CD14-positive monocyte (primary cell): Measurements from ENCODE around the gene NARF. TPM values are rescaled to one million over a fixed set of nuclear protein-coding genes. Genes with fewer than 3 reads are reported as not detected.

Experiments used
- DNase-seq, 3 donors: peaks; one replicate each; pipeline ENCODE4 v3.0.0-alpha.2; 2011 to 2022
- H2AFZ ChIP-seq: 2 replicates; pipeline ENCODE4 v1.6.0; 2012; ENCODE audit warnings: mild to moderate bottlenecking, low read depth, low read length, inconsistent platforms; ENCODE audit not compliant: insufficient read depth, poor library complexity, severe bottlenecking
- H3K27ac ChIP-seq, 2 donors: 1 replicate in 1 of 2; 2 replicates in 1 of 2; pipeline ENCODE4 v1.5.1; 2012 to 2013; ENCODE audit warnings: low read length in 2 of 2, control low read depth in 1 of 2, inconsistent platforms in 1 of 2, low read depth in 1 of 2, mild to moderate bottlenecking in 1 of 2
- H3K27me3 ChIP-seq, 2 donors: one replicate each; pipeline versions ENCODE4 v1.6.0 to v1.6.1; 2011 to 2013; ENCODE audit warnings: low read length in 2 of 2; ENCODE audit not compliant: control insufficient read depth in 2 of 2, insufficient read depth in 2 of 2
- H3K36me3 ChIP-seq, 2 donors: replicated peaks in 1 of 2; 1 replicate in 1 of 2; 2 replicates in 1 of 2; pipeline versions ENCODE4 v1.5.1 to v1.6.1; 2012 to 2013; ENCODE audit warnings: low read length in 2 of 2, control low read depth in 1 of 2, inconsistent platforms in 1 of 2, mild to moderate bottlenecking in 1 of 2; ENCODE audit not compliant: insufficient read depth in 2 of 2, control insufficient read depth in 1 of 2
- H3K4me1 ChIP-seq, 2 donors: 1 replicate in 1 of 2; 2 replicates in 1 of 2; pipeline versions ENCODE4 v1.5.1 to v1.6.1; 2012 to 2013; ENCODE audit warnings: low read length in 2 of 2, control low read depth in 1 of 2, inconsistent platforms in 1 of 2, mild to moderate bottlenecking in 1 of 2, moderate library complexity in 1 of 2; ENCODE audit not compliant: insufficient read depth in 2 of 2, control insufficient read depth in 1 of 2
- H3K4me2 ChIP-seq: replicated peaks from 2 replicates; pipeline ENCODE3; 2012; ENCODE audit warnings: low read length, moderate library complexity, mild to moderate bottlenecking; ENCODE audit not compliant: poor library complexity, severe bottlenecking; ENCODE audit errors: extremely low read depth
- H3K4me3 ChIP-seq, 3 experiments: fragments of 200-600 bp in 1 of 3; sonication (generic) in 1 of 3; replicated peaks in 1 of 3; 1 replicate in 2 of 3; 2 replicates in 1 of 3; pipeline ENCODE4 v1.5.1; 2011 to 2013; ENCODE audit warnings: low read length in 3 of 3, mild to moderate bottlenecking in 3 of 3, control low read depth in 2 of 3, low read depth in 2 of 3, inconsistent platforms in 1 of 3, moderate library complexity in 1 of 3
- H3K79me2 ChIP-seq: 2 replicates; pipeline ENCODE4 v1.6.0; 2012; ENCODE audit warnings: mild to moderate bottlenecking, control low read depth, inconsistent platforms, low read length, moderate library complexity; ENCODE audit not compliant: insufficient read depth
- H3K9ac ChIP-seq: 2 replicates; pipeline ENCODE4 v1.6.0; 2017; ENCODE audit warnings: low read length, mild to moderate bottlenecking; ENCODE audit not compliant: insufficient read depth, poor library complexity, severe bottlenecking
- H3K9me3 ChIP-seq, 2 donors: replicated peaks in 1 of 2; 1 replicate in 1 of 2; 2 replicates in 1 of 2; pipeline versions ENCODE4 v1.5.1 to v1.6.1; 2012 to 2013; ENCODE audit warnings: low read length in 2 of 2, control low read depth in 1 of 2; ENCODE audit not compliant: control insufficient read depth in 1 of 2, insufficient read depth in 1 of 2
- H4K20me1 ChIP-seq: 2 replicates; pipeline ENCODE4 v1.6.0; 2012; ENCODE audit warnings: mild to moderate bottlenecking, low read length, control low read depth, moderate library complexity; ENCODE audit not compliant: insufficient read depth
- H3K27ac Mint-ChIP-seq, 7 donors: one replicate each; pipeline ENCODE4 v1.8.0; 2020; ENCODE audit warnings: mild to moderate bottlenecking in 7 of 7, mixed read lengths in 7 of 7, moderate library complexity in 6 of 7, inconsistent platforms in 2 of 7
- H3K27me3 Mint-ChIP-seq, 3 donors: one replicate each; pipeline ENCODE4 v1.8.0; 2021 to 2022; ENCODE audit warnings: low read depth in 3 of 3, mild to moderate bottlenecking in 3 of 3, mixed read lengths in 3 of 3, moderate library complexity in 3 of 3, inconsistent platforms in 1 of 3
- H3K36me3 Mint-ChIP-seq, 2 donors: one replicate each; pipeline ENCODE4 v1.8.0; 2020; ENCODE audit warnings: mixed read lengths in 2 of 2, inconsistent platforms in 1 of 2, mild to moderate bottlenecking in 1 of 2
- H3K4me1 Mint-ChIP-seq: one replicate; pipeline ENCODE4 v1.8.0; 2020; ENCODE audit warnings: mild to moderate bottlenecking, mixed read lengths
- H3K4me3 Mint-ChIP-seq, 2 donors: one replicate each; pipeline ENCODE4 v1.8.0; 2020; ENCODE audit warnings: mild to moderate bottlenecking in 2 of 2, mixed read lengths in 2 of 2, moderate library complexity in 1 of 2
- H3K9me3 Mint-ChIP-seq, 7 donors: one replicate each; pipeline ENCODE4 v1.8.0; 2020 to 2022; ENCODE audit warnings: mixed read lengths in 7 of 7, mild to moderate bottlenecking in 6 of 7, moderate library complexity in 6 of 7, inconsistent platforms in 2 of 7
- WGBS: methylation state at CpG from one replicate; pipeline ENCODE4 v1.1.5; 2013; ENCODE audit warnings: missing lambda C conversion rate; ENCODE audit not compliant: insufficient coverage; 5-methylcytosine and 5-hydroxymethylcytosine counted together
- intact Hi-C, 2 donors: fragments of 100-400 bp; cut with micrococcal nuclease; formaldehyde crosslinking; loops; one replicate each; pipeline versions ENCODE4 v1.15.0 to v1.15.1; 2023
- polyA plus RNA-seq, 3 donors: library from polyadenylated mRNA; depleted of rRNA in 1 of 3; unstranded in 2 of 3; stranded (reverse) in 1 of 3; fragments of 300-500 nt in 2 of 3; fragments of >200 nt in 1 of 3; fragmentation: Illumina TruSeq in 2 of 3; gene quantifications; 1 replicate in 2 of 3; 2 replicates in 1 of 3; pipeline ENCODE4 v1.2.3, GENCODE V29; 2012 to 2021
- TF ChIP-seq, protein P1 (sequence below): fragments of 200-600 bp; IDR thresholded peaks from one replicate; pipeline ENCODE4 v1.8.0; 2022; ENCODE audit warnings: antibody characterized with exemption, mild to moderate bottlenecking

NARF gene
- polyA plus RNA-seq, 3 donors, result 91.2 to 101 (median 100) TPM

DNA sequence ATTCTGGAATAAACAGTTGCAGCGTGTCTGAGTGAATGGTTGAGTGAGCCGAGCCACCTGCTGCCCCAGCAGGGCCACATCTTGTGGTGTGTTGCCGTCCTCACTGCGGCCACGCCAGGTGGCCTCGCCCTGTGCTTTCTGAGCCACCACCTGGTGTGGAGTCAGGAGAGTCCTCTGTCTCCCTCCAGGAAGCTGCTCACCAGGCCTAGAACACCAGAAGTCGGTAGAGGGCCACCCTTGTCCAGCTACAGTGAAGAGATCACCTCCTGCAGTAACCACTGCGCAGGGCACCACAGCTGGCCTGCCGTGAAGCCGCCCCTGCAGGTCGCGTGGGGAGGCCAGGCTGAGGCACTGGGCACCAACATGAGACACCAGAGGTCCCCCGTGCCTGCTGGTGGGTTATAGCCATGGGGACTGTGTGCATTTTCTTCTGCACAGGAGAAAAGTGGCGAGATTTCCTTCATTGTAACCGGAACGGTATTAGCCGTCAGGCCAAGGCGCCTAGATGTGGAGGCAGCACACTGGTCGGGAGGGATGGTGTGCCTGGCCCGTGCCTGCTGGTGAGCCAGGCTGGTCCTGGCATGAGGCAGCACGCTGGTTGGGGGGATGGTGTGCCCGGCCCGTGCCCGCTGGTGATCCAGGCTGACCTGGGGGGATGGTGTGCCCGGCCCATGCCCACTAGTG, 32.1 kb downstream of the NARF start:
- Histone ChIP-seq H3K27me3 (no peaks in the 10 kb centered on the region), H3K79me2 (no peaks in the 10 kb centered on the region), H4K20me1 (no peaks in the 10 kb centered on the region), H3K4me3 (no peak overlapping the region), H3K4me2 (no peak overlapping the region), H2AFZ (no peak overlapping the region), H3K4me1 (no peaks in the 10 kb centered on the region), H3K9me3 (no peaks in the 10 kb centered on the region), H3K36me3 (peaks cover 25 to 40% of the 10 kb centered on the region in 2 donors), H3K27ac (no peak overlapping the region), H3K9ac (no peak overlapping the region)
- 95% methylated on average over 21 of the region's 25 CpGs for WGBS
- no peak for DNase-seq
- peaks cover 36 to 39% of the 10 kb centered on the region in 2 donors for H3K36me3 Mint-ChIP-seq
- H3K4me1 Mint-ChIP-seq, result peaks cover 10% of the 10 kb centered on the region
- no peaks in the 10 kb centered on the region for H3K27me3 Mint-ChIP-seq
- intact Hi-C loops, result loop anchor here in 1 of 2 donors (10.0 kb wide), 1 partner anchor 64 kb away; no protein-coding TSS in a partner anchor
- H3K9me3 Mint-ChIP-seq, result no peaks in the 10 kb centered on the region
- no peak overlapping the region for H3K27ac Mint-ChIP-seq
- TF ChIP-seq, protein P1, sequence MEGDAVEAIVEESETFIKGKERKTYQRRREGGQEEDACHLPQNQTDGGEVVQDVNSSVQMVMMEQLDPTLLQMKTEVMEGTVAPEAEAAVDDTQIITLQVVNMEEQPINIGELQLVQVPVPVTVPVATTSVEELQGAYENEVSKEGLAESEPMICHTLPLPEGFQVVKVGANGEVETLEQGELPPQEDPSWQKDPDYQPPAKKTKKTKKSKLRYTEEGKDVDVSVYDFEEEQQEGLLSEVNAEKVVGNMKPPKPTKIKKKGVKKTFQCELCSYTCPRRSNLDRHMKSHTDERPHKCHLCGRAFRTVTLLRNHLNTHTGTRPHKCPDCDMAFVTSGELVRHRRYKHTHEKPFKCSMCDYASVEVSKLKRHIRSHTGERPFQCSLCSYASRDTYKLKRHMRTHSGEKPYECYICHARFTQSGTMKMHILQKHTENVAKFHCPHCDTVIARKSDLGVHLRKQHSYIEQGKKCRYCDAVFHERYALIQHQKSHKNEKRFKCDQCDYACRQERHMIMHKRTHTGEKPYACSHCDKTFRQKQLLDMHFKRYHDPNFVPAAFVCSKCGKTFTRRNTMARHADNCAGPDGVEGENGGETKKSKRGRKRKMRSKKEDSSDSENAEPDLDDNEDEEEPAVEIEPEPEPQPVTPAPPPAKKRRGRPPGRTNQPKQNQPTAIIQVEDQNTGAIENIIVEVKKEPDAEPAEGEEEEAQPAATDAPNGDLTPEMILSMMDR, result no peak
- no peak overlapping the region for H3K4me3 Mint-ChIP-seq

DNA sequence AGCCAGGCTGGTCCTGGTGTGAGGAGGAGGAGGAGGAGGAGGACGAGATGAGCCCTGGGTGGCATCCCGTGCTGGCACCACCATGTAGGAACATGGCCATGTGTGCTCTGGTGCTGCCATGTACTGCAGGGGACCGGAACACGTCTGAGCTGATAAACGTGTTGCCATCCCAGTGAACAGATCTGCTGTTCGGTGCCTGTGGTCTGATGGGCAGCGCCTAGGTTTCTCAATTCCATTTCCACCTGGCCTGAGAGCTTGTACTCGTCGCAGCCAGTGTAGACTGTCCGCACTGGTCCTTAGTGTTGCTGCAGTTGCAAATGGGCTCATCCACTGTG, 32.6 kb downstream of the NARF start:
- Mint-ChIP-seq H3K4me1 (peaks cover 10% of the 10 kb centered on the region), H3K9me3 (no peaks in the 10 kb centered on the region), H3K27me3 (peaks cover 0 to under 1% (median 0%) of the 10 kb centered on the region in 3 donors), H3K4me3 (no peak overlapping the region), H3K27ac (no peak overlapping the region), H3K36me3 (peaks cover 31 to 34% of the 10 kb centered on the region in 2 donors)
- H3K9me3 ChIP-seq, result no peaks in the 10 kb centered on the region
- H4K20me1 ChIP-seq, result no peaks in the 10 kb centered on the region
- no peak overlapping the region for H2AFZ ChIP-seq
- no peak overlapping the region for H3K9ac ChIP-seq
- H3K4me3 ChIP-seq, result no peak overlapping the region
- TF ChIP-seq, protein P1, result no peak
- WGBS, result 93% methylated on average over 10 of the region's 10 CpGs
- H3K79me2 ChIP-seq, result no peaks in the 10 kb centered on the region
- H3K27me3 ChIP-seq, result no peaks in the 10 kb centered on the region
- H3K27ac ChIP-seq, result no peak overlapping the region
- intact Hi-C loops, result loop anchor here in 1 of 2 donors (10.0 kb wide), 1 partner anchor 64 kb away; no protein-coding TSS in a partner anchor
- no peak overlapping the region for H3K4me2 ChIP-seq
- peaks cover 20 to 35% of the 10 kb centered on the region in 2 donors for H3K36me3 ChIP-seq
- H3K4me1 ChIP-seq, result no peaks in the 10 kb centered on the region
- no peak for DNase-seq
